Measurements from ENCODE around the gene ABCF1. TPM values are rescaled to one million over a fixed set of nuclear protein-coding genes. Genes with fewer than 3 reads are reported as not detected.
A peak's percentile ranks its signal among the peaks of the same experiment; 100 is the strongest.

The ABCF1 gene
- total and polyA plus RNA-seq, 2 of the 8 experiments (the other 6 are each of a cell fraction or from before 2014, with no cell fraction given), result 48.8 to 123 TPM

DNA sequence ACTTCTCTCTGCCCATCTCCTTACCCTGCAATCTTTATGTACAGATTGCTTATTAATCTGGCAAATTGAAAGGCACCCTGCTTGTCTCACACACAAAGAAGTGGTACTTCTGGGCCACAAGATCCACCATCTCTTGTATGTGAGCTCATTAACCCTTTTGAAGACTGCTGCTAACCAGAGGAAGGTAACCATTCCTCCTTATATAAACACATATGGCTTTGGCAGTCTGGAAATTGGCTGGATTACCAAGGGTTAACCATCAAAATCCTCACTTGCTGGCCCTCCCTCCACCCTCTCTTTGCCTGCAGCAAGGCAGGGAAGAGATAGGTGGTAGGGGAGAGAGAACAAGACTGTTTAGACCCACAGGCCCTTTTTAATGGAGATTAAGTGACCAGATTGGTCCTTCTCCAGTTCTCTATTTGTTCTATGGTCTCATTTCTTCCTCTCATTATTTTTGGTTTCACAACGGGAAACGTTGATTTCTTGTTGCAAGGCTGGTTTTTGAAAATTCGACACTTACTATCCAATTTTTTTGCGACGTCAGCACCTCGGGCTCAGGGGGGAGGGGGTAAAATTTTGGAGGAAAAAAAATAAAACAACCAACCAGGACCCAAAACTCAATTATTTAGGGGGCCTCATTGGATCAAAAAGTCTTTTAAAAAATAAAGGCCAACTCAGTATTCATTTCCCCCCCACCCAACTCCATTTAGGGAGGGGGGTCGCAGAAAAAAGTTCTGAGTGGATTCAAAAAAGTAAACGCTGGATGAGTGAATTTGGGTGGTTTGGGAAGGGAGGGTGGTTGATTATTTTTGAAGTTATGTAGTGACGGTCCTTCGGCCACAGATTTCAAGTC lies 44.9 kb downstream of the ABCF1 start:
- Histone ChIP-seq H3K4me1 (replicated peaks in 1 of 4; ENCODE audit: control insufficient read depth in 3 of 4, insufficient read depth in 4 of 4, low read length in 3 of 4) (peaks cover 0 to 6% (median 4%) of the 10 kb centered on the region in 4 experiments; a peak in 4 of 7 replicates), H4K91ac (replicated peaks; ENCODE audit: insufficient read length, low read length) (peak overlapping the region; percentile 38), H3K4me2 (ENCODE audit: insufficient read depth in 1 of 2, low read depth in 2 of 2, low read length in 2 of 2) (peak overlapping the region; percentile 96 to 98), H3K79me1 (ENCODE audit: low read depth, low read length) (peaks cover 7% of the 10 kb centered on the region; the same call in 1 of the 2 replicates), H3K18ac (ENCODE audit: extremely low read depth, low read length) (peak overlapping the region; percentile 36; the same call in 1 of the 2 replicates), H3K27ac (ENCODE audit: low read depth, low read length) (peak overlapping the region; percentile 98), H4K20me1 (replicated peaks in 1 of 2; ENCODE audit: control insufficient read depth in 1 of 2, insufficient read depth in 2 of 2, low read length in 2 of 2) (peaks cover 1 to 4% of the 10 kb centered on the region in 2 experiments), H3K9me3 (ENCODE audit: insufficient read depth in 2 of 2, low read depth in 1 of 2, low read length in 1 of 2) (no peaks in the 10 kb centered on the region), H2AK5ac (ENCODE audit: low read depth, low read length) (peak overlapping the region; percentile 89; the same call in 1 of the 2 replicates), H3K27me3 (replicated peaks in 1 of 4; ENCODE audit: control insufficient read depth in 3 of 4, extremely low read depth in 1 of 4, insufficient read depth in 3 of 4, low read length in 3 of 4) (no peaks in the 10 kb centered on the region), H2BK5ac (ENCODE audit: low read depth, low read length) (peak overlapping the region; percentile 89), H3K4me3 (ENCODE audit: extremely low read depth in 1 of 4, insufficient read depth in 2 of 4, low read depth in 3 of 4, low read length in 4 of 4) (peak overlapping the region; percentile 90 to 97 (median 96)), H3K14ac (ENCODE audit: insufficient read length) (no peak overlapping the region), H3K23me2 (ENCODE audit: low read depth, low read length) (peaks cover 14% of the 10 kb centered on the region), H3K9ac (replicated peaks in 1 of 4; ENCODE audit: extremely low read depth in 1 of 4, low read depth in 3 of 4, low read length in 3 of 4) (peak overlapping the region; percentile 99 to 100 (median 100)), H3K36me3 (ENCODE audit: control insufficient read depth in 2 of 4, insufficient read depth in 4 of 4, low read length in 3 of 4) (peaks cover 6 to 41% (median 17%) of the 10 kb centered on the region in 4 experiments), H4K5ac (ENCODE audit: insufficient read length, low read depth, low read length) (peak overlapping the region; percentile 86), H3K56ac (replicated peaks; ENCODE audit: insufficient read length, low read depth, low read length) (peak overlapping the region; percentile 57), H2BK20ac (ENCODE audit: low read length) (no peak overlapping the region), H4K8ac (ENCODE audit: extremely low read depth, insufficient read depth, low read length) (peak overlapping the region; percentile 97; the same call in 1 of the 2 replicates), H2BK15ac (ENCODE audit: low read length) (no peak overlapping the region), H3K79me2 (ENCODE audit: control insufficient read depth in 1 of 2, insufficient read depth in 2 of 2, low read length in 2 of 2) (peaks cover 4 to 63% of the 10 kb centered on the region in 2 experiments; a peak in 3 of 4 replicates), H3K4ac (replicated peaks; ENCODE audit: insufficient read length, low read depth, low read length) (peak overlapping the region; percentile 70), H3K23ac (ENCODE audit: insufficient read length) (no peak overlapping the region), H2AFZ (ENCODE audit: low read length) (no peak overlapping the region), H2BK12ac (ENCODE audit: low read depth, low read length) (peak overlapping the region; percentile 71; the same call in 1 of the 2 replicates), H2BK120ac (replicated peaks; ENCODE audit: low read depth, low read length) (no peak overlapping the region)
- 3 to 100% methylated on average over 1 to 10 of the region's 10 CpGs for WGBS, 2 experiments (ENCODE audit: extremely low coverage in 1 of 2, insufficient coverage in 1 of 2, insufficient read length in 1 of 2, insufficient replicate concordance in 2 of 2, low coverage in 1 of 2, low lambda C conversion rate in 2 of 2, missing lambda C conversion rate in 1 of 2)
- FAIRE-seq (no peak), DNase-seq (ENCODE audit: low read depth in 1 of 2, low spot score in 2 of 2) (no peak)
- ChIA-PET POLR2A (ENCODE audit: partially characterized antibody) (interaction anchor here (0.7 to 4.8 kb wide), 36 partner anchors 8 to 515 kb away, joined by 3 to 443 read pairs (median 6); partner anchors contain the start of genes ABCF1, ATAT1, C6orf136 and DHX16), CTCF (ENCODE audit: partially characterized antibody) (interaction anchor here (1.7 kb wide), 1 partner anchor 15 kb away, joined by 4 read pairs; no protein-coding TSS in a partner anchor)
- TF ChIP-seq MAFK (IDR thresholded peaks at IDR 0.05; ENCODE audit: low read depth, low read length), result peak; percentile 70
- TF ChIP-seq TBP (IDR thresholded peaks at IDR 0.05; ENCODE audit: low read depth, low read length), result peak; percentile 43; the same call in 1 of the 2 replicates
- TF ChIP-seq BRCA1 (IDR thresholded peaks at IDR 0.05; ENCODE audit: low read depth, low read length), result no peak
- no peak for TF ChIP-seq FOSL1 (IDR thresholded peaks at IDR 0.05; ENCODE audit: insufficient read depth, low read depth, low read length)
- TF ChIP-seq SP1 (IDR thresholded peaks at IDR 0.05; ENCODE audit: low read depth, low read length), result no peak
- TF ChIP-seq POLR2A (IDR thresholded peaks at IDR 0.05; ENCODE audit: control extremely low read depth in 1 of 2, low read depth in 2 of 2, low read length in 2 of 2), result peak; percentile 2 to 85; a peak in 2 of 3 replicates
- TF ChIP-seq CREB1 (IDR thresholded peaks at IDR 0.05), result no peak
- TF ChIP-seq SIN3A (conservative IDR thresholded peaks at IDR 0.05 in 1 of 2, IDR thresholded peaks at IDR 0.05 in 1 of 2; ENCODE audit: low read depth in 1 of 2, low read length in 2 of 2), result 0 out of 4 replicates have a peak, but pooled peaks of 1 of the 2 experiments have one; percentile 68
- TF ChIP-seq TAF7 (optimal IDR thresholded peaks at IDR 0.05; ENCODE audit: borderline replicate concordance, low read depth, low read length), result peak; percentile 82
- TF ChIP-seq USF2 (IDR thresholded peaks at IDR 0.05; ENCODE audit: low read length), result peak; percentile 21; the same call in 1 of the 2 replicates
